Measurements from ENCODE around the gene ZNF385B.

DNA sequence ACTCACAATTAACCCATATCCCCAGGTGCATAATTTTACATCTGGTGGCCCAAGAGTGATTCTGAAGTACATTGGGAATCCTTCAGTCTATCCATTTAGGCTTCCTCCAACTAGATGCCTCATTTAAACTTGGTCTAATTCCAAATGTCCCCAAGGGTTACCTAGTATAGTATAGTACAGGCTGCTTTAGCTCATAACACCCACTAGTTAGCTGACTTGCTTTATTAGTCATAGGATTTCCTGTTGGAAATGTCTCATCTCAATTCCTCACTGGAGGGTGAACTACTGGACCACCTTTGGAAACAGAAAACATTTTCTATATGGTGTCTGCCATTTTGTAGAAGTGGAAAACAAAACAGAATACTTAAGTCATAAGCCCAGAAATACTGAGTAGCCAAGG is 394.3 kb downstream of the ZNF385B start:
- TF ChIP-seq CTCF (IDR thresholded peaks at IDR 0.05; ENCODE audit: low read depth, low read length) = no peak
- TF ChIP-seq, protein P1, sequence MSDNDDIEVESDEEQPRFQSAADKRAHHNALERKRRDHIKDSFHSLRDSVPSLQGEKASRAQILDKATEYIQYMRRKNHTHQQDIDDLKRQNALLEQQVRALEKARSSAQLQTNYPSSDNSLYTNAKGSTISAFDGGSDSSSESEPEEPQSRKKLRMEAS (IDR thresholded peaks at IDR 0.05; ENCODE audit: low read depth, low read length) = no peak

Measured in NB4 (cell line).